H1 (cell line): Measurements from ENCODE around the gene AK8. TPM values are rescaled to one million over a fixed set of nuclear protein-coding genes. Genes with fewer than 3 reads are reported as not detected.

ENCODE experiments used
- TAF1 ChIP-seq: IDR thresholded peaks from 2 replicates; pipeline ENCODE4 v1.6.1; 2011; ENCODE audit warnings: mild to moderate bottlenecking, low read depth, low read length
- polyA plus RNA-seq, 7 experiments: library from polyadenylated mRNA; depleted of rRNA in 3 of 7; stranded (reverse) in 5 of 7; unstranded in 2 of 7; fragments of >200 nt in 5 of 7; fragments of 200-250 nt in 2 of 7; gene quantifications; 1 replicate in 5 of 7; 2 replicates in 1 of 7; 4 replicates in 1 of 7; pipeline versions ENCODE4 v1.2.1 to v1.2.3, GENCODE V29; 2011 to 2013; ENCODE audit warnings: missing spikeins in 2 of 7, mixed read lengths in 2 of 7
- total RNA-seq: library from RNA; stranded (reverse); fragmentation: NEBNext Ultra II Directional; extraction: Animal tissue kit (Norgen Biotek cat#: 25700); gene quantifications from 2 replicates; pipeline ENCODE4 v1.2.1, GENCODE V29; 2021
- TF ChIP-seq, protein P1 (sequence below): IDR thresholded peaks from 2 replicates; pipeline ENCODE4 v1.6.1; 2012; ENCODE audit warnings: inconsistent platforms

AK8 gene
- total and polyA plus RNA-seq, 2 of the 8 experiments (the other 6 are each of a cell fraction or from before 2014, with no cell fraction given), result 0.35 to 0.48 TPM

DNA sequence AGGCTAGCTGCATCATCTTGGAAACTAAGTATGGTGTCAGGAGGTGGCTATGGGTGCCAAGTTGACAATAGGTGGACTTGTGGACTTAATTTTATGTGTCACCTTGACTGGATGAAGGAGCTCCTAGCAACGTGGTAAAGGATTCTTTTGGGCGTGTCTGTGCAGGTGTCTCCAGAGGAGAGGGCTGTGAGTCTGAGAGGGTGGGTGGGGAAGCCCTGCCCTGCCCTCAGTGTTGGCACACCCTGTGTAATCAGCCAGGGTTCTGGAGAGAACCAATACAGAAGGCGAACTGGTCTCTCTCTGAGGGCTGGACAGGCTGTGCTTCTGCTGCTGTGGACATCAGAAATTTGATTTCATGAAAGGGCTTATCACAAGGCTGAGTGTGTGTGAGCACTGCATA lies 146.9 kb downstream of the AK8 start (continued):
- TF ChIP-seq, protein P1, sequence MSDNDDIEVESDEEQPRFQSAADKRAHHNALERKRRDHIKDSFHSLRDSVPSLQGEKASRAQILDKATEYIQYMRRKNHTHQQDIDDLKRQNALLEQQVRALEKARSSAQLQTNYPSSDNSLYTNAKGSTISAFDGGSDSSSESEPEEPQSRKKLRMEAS, result no peak
- no peak for TF ChIP-seq TAF1
